Left forelimb (tissue), 1 donor: Measurements from ENCODE around the gene COLEC12.

Experiments
- DNase-seq: peaks from one replicate; pipeline ENCODE4 v3.0.0-alpha.2; 2018; ENCODE audit warnings: low spot score

Gene COLEC12

DNA sequence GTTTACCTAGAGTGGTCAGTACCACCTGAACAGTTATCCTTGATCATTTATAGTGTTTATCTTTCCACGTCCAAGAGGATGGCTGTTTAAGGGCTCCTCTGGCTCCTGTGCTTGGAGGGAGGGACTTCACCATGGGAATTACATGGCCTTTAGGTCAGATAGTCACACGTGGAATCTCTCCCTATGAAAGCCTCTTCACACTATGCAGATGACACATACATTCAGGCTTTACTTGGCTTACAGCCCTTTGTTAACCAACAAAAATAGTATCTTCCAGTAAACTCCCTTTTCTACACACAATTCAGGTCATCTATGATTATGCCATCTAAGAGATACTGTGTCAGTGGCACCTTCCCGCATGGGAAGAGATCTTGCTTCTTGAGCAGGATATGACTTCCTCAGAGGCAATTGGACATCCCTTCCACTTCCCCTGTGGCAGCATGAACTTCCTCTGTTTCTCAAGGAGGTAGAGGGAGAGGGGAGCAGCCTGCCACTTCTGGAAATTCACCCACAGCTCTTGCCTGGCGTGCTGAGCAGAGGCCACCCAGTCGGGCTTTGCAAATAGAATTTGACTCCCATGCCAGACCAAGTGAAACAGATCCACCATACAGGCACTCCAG lies 53.5 kb downstream of the COLEC12 start:
- no peak for DNase-seq

DNA sequence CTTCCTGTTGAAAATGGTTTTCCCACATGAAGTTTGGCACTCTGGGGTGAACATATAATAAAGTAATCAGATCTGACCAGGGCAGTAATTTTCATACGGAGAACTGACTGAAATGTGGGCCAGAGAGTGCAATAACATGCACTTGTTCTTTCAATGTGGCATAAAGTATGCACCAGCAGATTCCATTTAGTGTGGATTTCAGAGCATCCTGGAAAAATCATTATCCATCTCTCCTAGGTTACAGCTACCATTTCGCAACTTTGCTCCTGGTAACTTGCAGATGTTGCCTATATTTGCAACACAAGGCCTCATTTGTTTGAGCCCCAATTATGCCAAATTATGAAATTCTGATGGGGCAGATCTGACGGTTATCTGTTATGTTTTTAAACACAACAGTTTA lies 55.4 kb downstream of the COLEC12 start:
- no peak for DNase-seq

DNA sequence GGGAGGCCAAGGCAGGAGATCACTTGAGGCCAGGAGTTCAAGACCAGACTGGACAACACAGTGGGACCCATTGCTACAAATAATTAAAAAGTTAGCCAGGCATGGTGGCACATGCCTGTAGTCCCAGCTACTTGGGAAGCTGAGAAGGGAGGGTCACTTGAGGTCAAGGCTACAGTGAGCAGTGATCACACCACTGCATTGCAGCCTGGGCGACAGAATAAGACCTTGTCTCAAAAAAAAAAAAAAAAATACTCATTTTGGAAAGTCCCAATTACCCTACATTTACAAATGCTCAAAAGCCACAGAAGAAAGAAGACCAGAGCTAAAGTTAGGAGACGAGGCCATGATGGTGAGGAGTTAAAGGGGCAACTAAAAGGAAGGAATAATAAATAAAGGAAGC lies 61.9 kb downstream of the COLEC12 start:
- no peak for DNase-seq

DNA sequence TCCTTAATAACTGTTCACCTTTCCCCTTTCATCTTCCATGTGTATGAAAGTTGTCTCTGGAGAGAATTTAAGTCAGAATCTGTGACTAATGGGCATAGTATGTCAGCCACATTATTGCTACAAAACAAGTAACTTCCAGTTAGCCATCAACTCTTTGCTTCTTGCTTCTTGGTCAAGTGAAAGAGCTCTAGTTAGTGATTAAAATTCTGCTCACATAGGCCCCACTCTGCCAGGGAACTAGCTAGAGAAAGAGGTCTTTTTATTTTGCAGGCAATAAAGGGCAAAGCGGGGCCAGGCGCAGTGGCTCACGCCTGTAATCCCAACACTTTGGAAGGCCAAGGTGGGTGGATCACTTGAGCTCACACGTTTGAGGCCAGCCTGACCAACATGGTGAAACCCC lies 64.6 kb downstream of the COLEC12 start:
- no peak for DNase-seq

DNA sequence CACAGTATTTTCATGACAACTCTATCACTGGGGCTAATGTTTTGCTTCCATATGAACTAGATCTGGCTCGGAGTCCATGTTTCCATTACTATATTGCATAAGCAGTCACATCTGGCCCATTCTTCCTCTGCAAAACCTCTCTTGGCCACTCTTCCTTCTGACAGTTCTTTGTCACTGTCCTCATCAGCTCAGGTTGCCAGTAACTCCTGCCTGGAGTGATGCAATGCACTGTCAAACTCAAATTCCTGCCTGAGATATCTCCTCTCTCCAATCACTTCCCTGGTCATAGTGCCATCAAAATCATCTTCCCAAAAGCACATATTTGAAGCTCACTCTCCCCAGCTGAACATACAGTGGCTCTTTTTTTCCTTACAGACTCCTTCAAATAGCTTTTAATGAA lies 66.1 kb downstream of the COLEC12 start:
- DNase-seq: no peak

DNA sequence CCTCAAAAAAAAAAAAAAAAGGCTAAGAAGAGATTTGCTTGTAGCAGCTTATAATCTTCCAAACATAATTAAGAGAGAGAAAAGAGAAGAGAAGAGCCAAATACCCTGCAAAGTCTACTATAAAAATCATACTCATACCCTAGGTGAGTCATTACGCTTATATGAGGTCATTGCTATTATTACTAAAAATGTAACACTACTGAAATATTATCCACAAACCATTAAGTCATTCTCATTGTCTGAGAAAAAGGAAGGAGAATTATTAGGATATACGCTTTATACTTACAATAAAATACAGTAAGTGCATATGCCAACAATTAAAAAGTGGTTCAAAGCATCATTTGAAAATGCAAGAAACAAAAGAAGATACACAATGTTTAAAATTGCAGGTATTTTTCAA lies 66.5 kb downstream of the COLEC12 start:
- no peak for DNase-seq

DNA sequence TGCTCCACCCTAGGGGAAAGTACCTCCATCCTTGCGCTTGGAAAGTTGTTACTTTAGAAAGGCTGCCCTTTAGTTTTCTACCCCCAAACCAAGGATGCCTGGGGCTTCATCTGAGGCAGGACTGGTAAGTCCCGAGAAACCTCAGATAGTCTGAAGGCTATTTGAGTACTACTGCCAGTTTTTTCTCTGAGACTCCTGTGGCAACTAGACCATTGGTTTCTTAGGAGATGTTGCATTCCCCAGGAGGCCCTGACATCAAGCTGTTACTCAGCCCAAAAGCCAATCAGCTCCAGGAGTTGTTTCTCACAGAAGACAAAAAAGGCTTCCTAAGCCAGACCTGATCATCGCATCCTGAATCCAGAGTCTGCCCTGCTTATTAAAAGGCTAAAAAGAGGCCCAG lies 67.2 kb downstream of the COLEC12 start:
- DNase-seq: no peak

DNA sequence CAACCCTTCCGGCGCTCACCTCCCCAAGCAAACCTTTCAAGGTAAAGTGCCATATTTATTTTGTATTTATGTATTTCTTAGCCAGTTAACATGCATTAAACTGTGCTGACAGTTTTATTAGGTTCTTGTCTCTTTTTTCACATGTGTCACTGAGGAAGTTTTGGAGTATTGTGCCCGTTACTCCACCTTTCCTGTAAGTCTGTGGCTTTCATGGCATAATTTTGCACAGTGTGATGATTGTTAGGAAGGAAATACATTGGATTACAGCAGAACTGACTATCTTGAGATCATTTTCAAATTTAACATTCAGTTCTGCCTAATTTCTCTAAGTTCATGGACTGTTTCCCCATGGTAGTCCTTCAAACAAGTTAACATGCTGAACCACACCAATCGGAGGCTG lies 67.7 kb downstream of the COLEC12 start:
- no peak for DNase-seq

DNA sequence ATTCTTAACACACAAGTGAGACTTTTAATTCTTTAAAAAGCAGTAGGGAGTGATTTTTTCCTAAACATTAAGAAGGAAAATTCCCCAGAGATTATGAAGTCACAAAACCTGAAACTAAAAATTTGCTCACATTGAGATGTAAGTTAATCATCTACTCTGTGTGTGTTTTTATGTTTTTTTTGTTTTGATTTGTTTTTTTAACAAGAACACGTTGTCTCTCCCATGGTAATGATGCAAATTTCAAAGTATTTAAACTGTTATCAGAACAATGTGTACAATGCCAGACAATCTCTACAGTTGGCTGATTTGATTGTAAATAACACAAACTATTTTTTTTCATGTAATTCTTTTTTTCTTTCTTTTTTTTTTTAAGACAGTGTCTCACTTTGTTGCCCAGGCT lies 71.5 kb downstream of the COLEC12 start:
- DNase-seq: no peak

DNA sequence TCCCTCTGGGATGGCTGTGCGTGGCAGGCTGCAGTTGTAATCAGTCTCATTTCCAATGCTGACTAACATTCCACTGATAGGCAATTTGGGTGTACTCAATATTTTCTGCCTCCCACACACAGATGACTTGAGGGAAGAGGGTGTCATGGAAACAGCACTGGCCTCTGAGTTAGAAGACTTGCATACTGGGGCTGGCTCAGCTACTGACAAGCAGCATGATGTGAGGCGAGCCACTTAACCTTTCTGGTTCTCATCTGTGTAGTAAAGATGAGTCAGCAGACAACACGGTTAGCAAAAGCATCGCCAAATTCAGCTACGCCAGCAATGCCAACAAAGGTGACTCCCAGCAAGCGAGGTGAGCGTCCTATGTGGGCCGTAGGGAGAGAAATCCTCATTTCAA lies 73.5 kb downstream of the COLEC12 start:
- no peak for DNase-seq

DNA sequence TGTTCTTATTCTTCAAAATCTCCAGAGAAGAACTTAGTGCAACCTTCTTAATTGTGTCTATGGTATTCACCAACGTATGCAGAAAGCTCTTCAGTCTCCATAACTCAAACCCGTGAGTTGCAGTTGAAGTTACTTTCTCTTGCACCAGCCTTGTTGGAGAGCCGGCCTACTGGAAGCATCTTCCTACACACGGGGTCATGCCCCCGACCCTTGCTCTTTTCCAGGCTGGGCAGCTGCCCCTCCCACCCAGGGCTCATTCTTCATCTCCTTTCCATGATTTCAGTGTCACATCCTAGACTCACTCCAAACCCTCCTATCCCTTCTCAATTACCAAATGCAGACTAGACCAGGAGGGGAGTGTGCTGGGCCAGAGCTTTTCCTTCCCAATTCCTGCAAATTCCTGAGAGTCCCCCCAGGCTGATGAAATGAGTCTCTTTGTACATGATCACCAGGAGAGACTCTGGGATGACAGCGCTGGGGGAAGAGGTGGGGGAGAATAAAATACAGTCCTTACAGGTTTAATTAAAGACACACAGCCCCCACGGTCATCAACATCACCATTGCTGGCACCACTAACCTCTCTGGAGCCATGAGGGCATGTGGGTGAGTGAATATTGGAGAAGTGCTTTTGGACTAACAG lies 75.3 kb downstream of the COLEC12 start:
- DNase-seq: no peak

DNA sequence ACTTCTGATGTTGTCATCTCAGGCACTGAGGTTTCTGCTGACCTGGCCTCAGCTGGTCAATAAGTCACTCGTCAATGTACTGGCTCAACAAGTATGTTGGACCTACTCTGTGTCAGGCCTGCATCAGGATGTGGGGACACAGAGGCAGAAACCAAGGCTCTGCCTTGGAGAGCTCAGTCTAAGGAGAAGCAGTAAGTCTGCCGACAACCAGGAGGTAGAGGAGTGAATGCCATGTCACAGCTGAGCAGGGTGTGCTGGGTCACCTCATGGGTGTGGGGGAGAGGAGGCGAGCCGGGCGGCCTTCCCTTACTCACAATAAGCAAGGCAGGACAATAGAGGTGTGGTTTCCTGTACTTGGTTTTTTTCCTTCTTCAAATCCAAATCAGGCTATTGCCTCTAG lies 75.8 kb downstream of the COLEC12 start:
- no peak for DNase-seq

DNA sequence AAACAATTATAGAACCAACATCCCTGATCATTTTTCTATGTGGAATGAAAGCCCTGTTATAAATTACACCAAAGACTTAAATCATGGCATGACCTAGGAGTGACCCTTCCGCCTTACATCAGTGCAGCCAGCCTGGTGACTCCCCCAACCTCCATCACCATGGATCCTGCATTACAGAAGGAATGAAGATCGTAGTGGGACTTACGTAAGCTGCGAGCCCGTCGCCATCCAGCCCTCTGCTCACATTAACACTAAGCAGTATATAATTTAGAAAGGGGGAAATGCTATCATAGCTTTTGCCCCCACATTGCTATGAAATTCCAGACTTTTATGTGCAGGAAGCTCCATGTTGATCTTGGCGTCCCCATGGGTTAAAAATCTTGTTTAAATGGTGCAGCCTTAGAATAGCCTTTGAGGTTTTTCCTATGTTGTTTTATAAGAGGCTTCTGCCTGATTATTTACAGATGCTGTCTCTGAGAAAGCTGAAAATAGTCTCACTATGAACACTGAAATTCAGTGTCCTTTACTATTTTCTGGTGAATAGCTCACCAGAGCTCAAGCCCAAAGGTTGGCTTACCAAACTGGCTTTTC lies 76.3 kb downstream of the COLEC12 start:
- no peak for DNase-seq

DNA sequence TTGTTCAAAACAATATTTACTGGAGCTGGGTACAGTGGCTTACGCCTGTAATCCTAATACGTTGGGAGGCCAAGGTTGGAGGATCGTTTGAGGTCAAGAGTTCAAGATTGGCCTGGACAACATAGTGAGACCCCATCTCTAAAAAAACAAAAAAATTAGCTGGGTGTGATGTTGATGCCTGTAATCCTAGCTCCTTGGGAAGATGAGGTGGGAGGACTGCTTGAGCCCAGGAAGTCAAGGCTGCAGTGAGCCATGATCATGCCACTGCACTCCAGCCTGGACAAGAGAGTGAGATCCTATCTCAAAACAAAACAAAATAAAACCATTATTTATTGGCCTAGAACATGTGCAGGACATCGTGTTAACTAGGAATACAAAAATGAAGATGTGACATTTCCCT lies 77.5 kb downstream of the COLEC12 start:
- DNase-seq: no peak

DNA sequence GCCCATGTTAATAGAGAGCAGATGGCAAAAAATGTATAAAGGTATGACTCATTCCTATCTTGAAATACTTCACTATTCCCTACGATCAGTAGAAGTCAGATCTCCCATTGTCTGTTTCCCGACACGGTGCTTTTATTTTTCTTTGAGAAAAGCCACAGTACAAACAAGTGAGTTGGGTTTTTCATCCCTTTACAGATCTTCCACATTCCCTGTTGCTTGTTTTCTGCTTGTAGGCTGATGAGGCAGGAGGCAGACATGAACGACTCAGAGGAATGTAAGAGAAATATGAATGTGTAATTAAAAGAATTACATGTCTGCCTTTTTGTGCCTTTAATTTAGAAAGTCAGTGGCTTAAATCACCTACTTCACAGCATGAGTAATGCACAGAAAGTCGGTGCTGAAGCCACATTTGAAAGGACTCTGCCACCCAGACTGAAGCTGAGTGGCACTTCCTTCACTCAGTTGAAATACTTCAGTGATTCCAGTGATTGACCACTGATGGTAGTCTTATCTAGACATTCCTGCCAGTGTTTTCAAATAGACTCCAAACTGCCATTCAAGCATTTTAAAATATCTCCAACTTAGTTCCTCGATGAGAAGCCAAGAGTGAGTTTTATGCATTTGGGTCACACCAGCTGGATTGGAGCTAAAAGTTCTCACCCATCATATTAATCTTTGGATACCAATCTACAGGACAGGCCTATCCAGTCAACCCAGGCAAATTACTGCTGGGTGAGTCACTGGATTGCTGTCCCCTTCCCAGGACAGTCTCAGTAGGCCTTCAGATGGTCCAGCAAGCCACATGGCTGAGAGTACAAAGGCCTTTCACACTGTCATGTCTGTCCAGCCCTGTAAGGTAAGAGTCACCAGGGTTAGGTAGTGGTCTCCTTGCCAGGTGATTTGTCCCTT lies 79.0 kb downstream of the COLEC12 start:
- no peak for DNase-seq

DNA sequence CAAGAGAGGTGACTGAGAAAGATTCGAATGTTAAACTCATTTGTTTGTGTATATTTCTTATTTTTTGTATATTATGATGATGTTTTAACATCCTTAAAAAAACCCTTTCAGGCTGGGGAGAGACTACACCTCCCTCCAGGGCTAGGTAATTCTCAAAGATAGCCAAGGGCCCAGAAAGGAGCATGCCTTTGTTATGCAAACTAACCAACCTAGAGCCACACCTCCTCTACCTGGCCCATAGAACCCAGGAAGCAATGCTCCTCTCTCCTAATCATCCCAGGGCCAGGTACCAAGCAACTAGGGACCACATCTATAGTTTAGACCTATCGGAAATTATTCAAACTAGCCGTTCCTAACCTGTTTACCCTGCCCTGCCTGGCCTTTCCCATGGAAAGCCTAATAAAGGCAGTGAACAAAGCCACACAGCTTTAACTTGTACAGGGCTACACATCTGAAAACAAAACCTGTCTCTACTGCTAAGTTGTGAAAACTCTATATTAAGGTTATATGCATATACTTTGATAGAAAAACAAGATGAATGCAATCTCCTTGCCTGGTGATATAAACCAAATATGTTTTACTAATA lies 79.7 kb downstream of the COLEC12 start:
- no peak for DNase-seq

DNA sequence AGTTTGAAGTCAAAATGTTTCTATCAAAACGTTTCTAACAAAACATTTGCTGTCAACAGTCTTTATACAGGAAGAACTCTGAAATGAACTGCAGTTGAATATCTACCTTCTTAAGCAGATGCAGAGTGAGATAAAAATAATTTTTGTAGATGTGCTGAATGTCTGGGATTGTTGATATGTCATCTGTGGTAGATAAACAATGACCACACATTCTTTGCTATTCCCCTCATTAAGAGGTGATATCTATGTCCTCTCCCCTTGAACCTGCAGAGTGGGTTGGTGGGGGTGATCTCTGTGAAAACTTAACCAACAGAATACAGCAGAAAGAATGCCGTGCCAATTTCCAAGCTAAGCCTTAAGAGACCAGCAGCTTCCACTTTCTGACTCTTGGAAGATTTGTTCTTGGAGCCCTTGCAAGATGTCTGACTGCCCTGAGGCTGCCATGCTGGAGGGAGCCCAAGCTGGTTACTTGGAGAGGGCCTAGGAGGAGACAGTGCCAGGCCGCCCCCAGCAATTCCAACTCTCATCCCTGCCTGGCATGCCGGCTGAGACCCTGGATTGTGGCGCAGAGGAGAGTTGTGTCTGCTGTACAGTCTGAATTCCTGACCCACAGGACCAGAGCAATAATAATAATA lies 80.8 kb downstream of the COLEC12 start:
- DNase-seq: no peak

DNA sequence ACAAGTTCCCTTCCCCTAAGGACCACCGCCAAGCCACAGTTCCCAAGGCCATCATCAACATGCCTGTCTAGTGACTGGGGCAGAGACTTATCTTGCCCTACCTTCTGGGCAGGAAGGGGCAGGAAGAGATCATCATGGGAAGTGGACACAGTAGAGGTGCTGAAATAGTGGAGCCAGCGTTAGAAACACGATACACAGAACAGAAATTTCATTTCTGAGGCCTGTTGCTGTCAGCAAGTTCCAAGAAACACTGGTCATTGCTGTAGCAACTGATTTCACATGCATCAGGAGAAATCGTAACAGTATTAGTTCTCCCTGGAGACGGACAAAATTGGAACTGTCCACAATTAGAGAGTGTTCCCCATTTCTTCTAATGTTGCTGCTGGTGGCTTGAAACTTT lies 83.0 kb downstream of the COLEC12 start:
- no peak for DNase-seq

DNA sequence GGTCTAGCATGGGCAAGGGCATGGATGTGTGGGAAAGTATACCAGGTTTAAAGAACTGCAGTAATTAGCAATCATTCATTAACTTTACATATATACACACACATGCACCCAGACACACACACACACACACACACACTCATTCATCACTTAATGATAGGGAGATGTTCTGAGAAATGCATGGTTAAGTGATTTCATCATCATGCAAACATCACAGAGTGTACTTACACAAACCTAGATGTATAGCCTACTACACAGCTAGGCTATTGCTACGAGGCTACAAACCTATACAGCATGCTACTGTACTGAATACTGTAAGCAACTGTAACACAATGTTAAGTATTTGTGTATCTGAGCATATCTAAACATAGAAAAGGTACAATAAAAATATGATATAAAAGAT lies 83.6 kb downstream of the COLEC12 start:
- no peak for DNase-seq

DNA sequence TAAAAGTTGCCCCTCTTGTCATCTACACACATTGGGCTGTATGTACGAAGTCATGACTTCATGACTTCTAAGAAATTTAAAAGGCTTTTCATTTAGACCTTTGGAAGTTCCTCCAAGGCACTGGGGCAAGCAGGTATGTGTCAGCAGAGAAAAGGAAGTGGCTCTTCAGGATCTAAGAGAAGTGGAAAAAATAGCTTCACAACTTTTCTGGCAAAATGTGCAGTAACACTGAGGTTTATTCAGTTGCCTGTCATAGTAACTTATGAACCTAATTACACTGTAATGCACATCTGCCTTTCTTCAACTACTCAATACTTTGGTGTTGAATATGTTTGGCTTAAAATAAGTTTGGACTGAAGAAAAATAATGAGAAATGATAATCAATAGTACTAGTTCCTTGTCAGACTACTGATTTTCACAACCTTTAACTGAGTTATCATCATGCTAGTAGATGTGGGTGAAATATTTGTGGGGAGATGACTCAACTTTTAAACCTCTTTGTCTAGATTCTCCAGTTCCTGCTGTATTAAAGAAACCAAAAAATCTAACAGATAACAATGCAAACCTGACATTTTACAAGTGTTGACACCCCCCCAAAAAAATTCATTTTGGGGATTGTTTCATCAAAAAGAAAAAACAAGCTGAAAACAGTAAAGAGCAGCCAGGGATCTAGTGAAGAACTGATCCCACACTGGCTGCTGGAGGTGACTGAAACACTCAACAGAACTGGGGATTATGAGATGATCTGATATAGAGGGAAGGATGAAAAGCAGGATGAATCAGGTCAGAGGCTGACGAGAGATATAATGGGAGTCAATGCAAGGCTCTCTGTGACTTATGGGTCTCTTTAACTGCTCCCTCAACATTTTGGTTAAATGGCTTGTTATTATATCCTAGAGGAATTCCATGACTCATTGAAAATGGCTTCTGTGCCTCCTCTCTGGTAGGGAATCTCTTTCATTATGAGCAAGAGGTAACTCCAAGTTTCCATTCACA lies 84.6 kb downstream of the COLEC12 start:
- DNase-seq: no peak

DNA sequence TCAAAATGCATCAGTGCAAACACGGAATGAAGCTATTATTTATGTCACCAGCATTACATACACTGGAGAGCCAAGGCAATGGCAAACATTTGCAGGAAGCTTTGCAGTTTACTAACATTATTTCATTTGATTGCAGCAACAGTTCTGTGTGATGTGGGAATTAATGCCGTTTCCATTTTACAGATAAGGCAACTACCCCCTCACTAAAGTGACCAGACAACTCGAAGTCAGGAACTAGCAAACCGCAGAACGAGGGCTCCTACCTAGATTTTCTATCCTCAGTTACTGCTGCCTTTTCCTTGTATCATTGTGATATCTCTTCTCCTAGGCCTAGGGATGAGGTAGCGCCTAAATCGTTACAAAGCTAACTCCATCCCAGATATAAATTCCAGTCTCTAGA lies 85.5 kb downstream of the COLEC12 start:
- no peak for DNase-seq
